LNCAP (cell line): ENCODE data around the gene UBAC1.

Experiments used
- TF ChIP-seq, protein P1 (sequence below): fragments of 450-650 bp; IDR thresholded peaks from 2 replicates; pipeline ENCODE4 v1.5.1; 2017; ENCODE audit warnings: mild to moderate bottlenecking

Gene UBAC1, protein sequence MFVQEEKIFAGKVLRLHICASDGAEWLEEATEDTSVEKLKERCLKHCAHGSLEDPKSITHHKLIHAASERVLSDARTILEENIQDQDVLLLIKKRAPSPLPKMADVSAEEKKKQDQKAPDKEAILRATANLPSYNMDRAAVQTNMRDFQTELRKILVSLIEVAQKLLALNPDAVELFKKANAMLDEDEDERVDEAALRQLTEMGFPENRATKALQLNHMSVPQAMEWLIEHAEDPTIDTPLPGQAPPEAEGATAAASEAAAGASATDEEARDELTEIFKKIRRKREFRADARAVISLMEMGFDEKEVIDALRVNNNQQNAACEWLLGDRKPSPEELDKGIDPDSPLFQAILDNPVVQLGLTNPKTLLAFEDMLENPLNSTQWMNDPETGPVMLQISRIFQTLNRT

DNA sequence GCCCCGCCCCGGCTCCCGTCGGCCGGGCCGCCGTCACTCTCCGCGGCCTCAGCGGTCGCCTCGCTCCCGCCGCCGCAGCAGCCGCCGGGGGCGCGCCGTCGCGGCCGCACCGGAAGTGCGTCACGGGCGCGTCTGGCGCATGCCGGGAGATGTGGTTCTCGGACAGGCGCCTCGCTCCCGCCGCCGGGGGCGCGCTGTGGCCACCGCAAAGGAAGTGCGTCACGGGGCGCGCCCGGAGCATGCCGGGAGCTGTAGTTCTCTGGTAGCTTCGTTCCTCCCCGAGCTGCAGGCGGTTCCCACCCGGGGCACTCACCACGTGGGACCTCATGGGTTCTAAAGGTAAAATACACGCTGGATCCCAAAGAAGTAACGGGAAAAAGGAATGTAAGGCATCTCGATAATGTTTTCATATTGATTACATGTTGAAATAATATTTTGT, at the start of gene UBAC1:
Gene UBAC1 (minus strand): TSS at position 97 of the 439 bp plus-strand sequence. CDS start 211 bp downstream, outside the sequence.
- TF ChIP-seq, protein P1, sequence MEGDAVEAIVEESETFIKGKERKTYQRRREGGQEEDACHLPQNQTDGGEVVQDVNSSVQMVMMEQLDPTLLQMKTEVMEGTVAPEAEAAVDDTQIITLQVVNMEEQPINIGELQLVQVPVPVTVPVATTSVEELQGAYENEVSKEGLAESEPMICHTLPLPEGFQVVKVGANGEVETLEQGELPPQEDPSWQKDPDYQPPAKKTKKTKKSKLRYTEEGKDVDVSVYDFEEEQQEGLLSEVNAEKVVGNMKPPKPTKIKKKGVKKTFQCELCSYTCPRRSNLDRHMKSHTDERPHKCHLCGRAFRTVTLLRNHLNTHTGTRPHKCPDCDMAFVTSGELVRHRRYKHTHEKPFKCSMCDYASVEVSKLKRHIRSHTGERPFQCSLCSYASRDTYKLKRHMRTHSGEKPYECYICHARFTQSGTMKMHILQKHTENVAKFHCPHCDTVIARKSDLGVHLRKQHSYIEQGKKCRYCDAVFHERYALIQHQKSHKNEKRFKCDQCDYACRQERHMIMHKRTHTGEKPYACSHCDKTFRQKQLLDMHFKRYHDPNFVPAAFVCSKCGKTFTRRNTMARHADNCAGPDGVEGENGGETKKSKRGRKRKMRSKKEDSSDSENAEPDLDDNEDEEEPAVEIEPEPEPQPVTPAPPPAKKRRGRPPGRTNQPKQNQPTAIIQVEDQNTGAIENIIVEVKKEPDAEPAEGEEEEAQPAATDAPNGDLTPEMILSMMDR = peak; percentile 21; the same call in 1 of the 2 replicates

DNA sequence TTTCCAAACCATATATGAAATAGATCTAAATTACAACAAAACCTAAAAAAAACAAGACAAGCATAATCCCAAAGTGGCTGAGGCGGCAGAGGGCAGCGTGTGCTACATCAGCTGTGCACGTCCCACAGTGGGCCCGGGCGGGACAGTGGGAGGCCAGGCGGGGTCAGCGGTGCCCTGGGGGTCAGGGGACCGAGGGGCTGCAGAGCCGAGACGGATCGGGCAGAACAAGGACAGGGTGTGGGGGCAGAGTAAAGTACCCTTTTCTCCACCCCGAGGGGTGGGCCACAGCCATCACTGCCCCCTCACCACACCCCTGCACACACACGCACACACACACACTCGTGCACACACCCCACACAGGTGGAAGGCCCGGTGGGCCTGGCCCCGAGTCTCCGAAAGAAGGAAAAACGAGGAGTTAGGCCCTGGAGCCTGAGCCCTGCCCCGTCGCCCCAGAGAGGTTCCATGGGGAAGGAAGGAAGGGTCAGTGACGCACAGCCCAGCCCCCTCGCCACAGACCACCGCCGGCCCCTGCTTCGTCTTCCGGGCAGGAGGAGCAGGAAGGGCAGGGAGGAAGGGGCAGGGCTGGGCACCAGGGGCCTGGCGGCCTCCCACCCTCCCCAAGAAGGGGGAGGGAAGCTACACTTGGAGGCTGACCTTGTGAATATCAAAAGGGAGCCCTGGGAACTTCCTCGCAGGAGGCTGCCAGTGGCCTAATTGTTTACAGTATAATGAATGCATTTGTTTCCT, 49.6 kb upstream of the UBAC1 start:
- TF ChIP-seq, protein P1 = no peak

DNA sequence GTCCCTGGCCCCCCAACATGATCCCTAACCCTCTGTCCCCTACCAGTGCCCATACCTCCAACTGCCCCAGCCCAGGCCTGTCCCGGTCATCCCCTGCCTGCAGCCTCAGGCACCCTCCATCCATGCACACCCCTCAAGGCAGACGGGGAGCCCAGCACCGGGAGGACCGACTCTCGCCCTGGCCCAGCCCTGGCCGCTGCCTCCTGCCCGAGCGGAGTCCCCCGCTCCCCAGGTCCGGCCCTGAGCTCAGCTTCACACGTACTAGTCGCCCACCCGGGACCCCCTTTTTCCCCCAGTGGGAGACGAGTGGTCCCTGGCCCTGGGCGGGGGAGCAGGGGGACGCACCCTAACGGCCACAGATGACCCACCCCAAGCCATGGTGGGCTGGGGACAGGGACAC, 49.0 kb upstream of the UBAC1 start:
- TF ChIP-seq, protein P1 = no peak

DNA sequence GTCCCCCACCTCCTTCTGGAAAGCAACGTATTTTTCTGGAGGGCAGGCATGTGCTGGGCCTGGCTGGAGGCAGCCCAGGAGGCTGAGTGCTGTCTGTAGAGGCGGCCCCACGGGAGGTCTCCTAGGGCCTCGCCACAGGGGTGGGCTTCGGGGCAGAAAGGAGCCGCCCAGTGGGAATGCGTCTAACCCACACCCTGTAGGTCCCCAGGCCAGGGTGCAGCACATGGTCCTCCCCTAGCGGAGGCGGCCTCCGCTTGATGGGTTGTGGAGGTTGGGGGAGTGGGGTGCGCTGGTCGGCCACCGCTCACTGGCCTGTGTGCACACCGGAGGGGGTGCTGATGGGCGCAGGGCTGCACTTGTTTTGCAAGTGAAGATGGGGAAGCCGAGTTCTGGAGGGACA, 48.3 kb upstream of the UBAC1 start:
- TF ChIP-seq, protein P1 = no peak

DNA sequence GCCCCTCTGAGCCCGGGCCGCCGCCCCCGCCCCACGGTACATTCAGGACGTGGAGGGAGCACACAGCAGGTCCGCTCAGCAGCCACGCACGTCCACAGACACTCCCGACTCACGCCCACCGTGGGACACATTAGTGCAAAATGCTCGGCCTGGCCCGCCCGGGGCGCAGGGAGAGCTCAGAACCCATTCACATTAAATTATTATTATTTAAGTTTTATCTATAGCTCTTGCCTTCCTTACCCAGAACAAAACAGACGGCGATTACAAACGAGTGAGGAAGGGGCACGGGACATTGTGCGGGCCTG, 47.5 kb upstream of the UBAC1 start:
- TF ChIP-seq, protein P1 = no peak

DNA sequence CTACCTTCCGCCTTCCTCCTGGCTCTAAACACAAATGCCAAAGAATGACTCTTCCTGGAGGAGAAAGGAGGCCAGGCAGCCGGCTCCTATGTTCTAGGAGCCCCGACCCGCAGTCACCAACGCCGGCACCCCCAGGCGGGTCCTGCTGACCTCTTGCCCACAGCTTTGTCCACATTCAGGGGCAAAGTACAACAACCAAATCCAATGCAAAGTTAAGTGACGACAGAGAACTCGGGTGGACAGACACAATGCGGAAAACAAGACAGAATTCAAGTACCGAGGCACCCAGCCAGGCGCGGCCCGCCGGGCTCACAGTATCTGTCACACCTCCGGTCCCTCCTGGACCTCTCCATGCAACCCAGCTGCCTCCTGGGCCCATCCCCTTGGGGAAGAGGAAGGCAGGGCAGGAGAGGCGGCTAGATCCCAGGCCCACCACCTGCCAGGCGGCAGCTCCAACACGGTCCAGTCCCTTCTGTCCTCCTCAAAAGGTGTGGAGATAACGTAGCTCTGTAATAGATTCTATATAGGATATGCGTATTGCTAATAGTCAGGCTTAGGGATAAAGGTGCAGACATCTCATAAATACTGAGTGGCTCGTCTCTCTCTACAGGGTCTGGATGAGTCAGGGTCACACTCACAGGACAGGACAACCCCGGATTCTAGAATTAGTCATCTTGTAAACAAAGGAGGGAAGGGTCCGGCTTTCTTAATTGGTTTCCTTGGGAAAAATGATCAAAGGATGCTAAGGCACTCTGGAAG, 46.9 kb upstream of the UBAC1 start:
- TF ChIP-seq, protein P1 = no peak

DNA sequence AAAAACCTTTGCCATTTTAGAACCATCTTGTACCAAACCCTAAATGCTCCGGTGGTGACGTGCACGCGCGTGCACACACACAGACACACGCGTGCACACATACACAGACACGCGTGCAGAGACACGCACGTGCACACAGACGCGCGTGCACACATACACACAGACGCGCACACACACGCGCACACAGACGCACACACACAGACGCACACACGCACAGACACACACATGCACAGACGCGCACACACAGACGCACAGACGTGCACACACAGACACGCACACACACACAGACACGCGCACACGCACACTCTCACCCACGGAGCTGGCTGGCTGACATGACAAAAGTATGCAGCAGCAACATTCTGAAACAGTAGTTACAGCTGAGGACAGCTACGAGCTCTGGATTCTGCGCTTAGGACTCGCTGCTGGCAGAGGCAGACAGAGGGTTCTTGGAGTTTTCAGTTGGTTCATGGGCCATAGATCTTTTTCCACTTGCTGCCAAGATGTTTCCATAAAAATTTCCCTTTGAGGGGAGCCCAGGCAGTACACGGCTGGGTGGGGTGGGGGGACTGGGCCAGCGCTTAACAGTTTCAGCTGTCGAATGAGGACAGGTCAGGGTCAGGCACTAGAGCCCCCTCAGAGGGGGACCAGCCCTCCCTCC, 46.2 kb upstream of the UBAC1 start:
- TF ChIP-seq, protein P1 = no peak
